ENCODE results near the gene CACNA1F. TPM values are rescaled to one million over a fixed set of nuclear protein-coding genes. Genes with fewer than 3 reads are reported as not detected.

Gene CACNA1F
- total and polyA plus RNA-seq, 8 donors, result 0.06 to 6.1 (median 0.27) TPM; not detected in 2

GRCh38 chrX:49262603-49263002 is 29.5 kb upstream of the CACNA1F start:
- H3K27me3 ChIP-seq, result peaks cover 0 to 12% (median 0%) of the 10 kb centered on the region in 3 donors
- WGBS, 5 donors, result 29 to 80% (median 64%) methylated on average over 1 of the region's 1 CpG
- intact Hi-C loops (cut with DNase I; ENCODE audit: low total_unique reads), result no loop called here

GRCh38 chrX:49260221-49260985 is 27.3 kb upstream of the CACNA1F start:
- TF ChIP-seq POLR2A (IDR thresholded peaks at IDR 0.05) (no peak), EP300 (IDR thresholded peaks at IDR 0.05) (no peak), POLR2AphosphoS5 (IDR thresholded peaks at IDR 0.05) (no peak)
- TF ChIP-seq, protein P1, sequence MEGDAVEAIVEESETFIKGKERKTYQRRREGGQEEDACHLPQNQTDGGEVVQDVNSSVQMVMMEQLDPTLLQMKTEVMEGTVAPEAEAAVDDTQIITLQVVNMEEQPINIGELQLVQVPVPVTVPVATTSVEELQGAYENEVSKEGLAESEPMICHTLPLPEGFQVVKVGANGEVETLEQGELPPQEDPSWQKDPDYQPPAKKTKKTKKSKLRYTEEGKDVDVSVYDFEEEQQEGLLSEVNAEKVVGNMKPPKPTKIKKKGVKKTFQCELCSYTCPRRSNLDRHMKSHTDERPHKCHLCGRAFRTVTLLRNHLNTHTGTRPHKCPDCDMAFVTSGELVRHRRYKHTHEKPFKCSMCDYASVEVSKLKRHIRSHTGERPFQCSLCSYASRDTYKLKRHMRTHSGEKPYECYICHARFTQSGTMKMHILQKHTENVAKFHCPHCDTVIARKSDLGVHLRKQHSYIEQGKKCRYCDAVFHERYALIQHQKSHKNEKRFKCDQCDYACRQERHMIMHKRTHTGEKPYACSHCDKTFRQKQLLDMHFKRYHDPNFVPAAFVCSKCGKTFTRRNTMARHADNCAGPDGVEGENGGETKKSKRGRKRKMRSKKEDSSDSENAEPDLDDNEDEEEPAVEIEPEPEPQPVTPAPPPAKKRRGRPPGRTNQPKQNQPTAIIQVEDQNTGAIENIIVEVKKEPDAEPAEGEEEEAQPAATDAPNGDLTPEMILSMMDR (IDR thresholded peaks at IDR 0.05), result no peak
- intact Hi-C loops (cut with DNase I; ENCODE audit: low total_unique reads), result no loop called here
- no peaks in the 10 kb centered on the region for H3K9me3 ChIP-seq
- no peak for DNase-seq
- H3K4me3 ChIP-seq, result no peak overlapping the region
- 84 to 96% (median 91%) methylated on average over 8 to 17 of the region's 17 CpGs for WGBS, 5 donors
- no peak overlapping the region for H3K27ac ChIP-seq
- no peaks in the 10 kb centered on the region for H3K4me1 ChIP-seq
- peaks cover 0 to 12% (median 0%) of the 10 kb centered on the region in 3 donors for H3K27me3 ChIP-seq
- no peaks in the 10 kb centered on the region for H3K36me3 ChIP-seq

More at GRCh38 chrX:49262603-49263002, 29.5 kb upstream of the CACNA1F start:
- TF ChIP-seq EP300 (IDR thresholded peaks at IDR 0.05) (no peak), POLR2A (IDR thresholded peaks at IDR 0.05) (no peak), POLR2AphosphoS5 (IDR thresholded peaks at IDR 0.05) (no peak)
- TF ChIP-seq, protein P1 (IDR thresholded peaks at IDR 0.05), result no peak
- Histone ChIP-seq H3K4me1 (no peaks in the 10 kb centered on the region), H3K27ac (no peak overlapping the region), H3K4me3 (no peak overlapping the region), H3K9me3 (no peaks in the 10 kb centered on the region), H3K36me3 (no peaks in the 10 kb centered on the region)
- DNase-seq, result no peak

- 70 to 88% (median 80%) methylated on average over 3 to 5 of the region's 5 CpGs for WGBS, 5 donors
- Histone ChIP-seq H3K27me3 (peaks cover 0 to 12% (median 0%) of the 10 kb centered on the region in 3 donors), H3K9me3 (no peaks in the 10 kb centered on the region), H3K36me3 (no peaks in the 10 kb centered on the region), H3K27ac (no peak overlapping the region), H3K4me1 (no peaks in the 10 kb centered on the region), H3K4me3 (no peak overlapping the region)
- intact Hi-C loops (cut with DNase I; ENCODE audit: low total_unique reads), result no loop called here
- no peak for DNase-seq
- TF ChIP-seq POLR2AphosphoS5 (IDR thresholded peaks at IDR 0.05) (no peak), EP300 (IDR thresholded peaks at IDR 0.05) (no peak), POLR2A (IDR thresholded peaks at IDR 0.05) (no peak)
- TF ChIP-seq, protein P1 (IDR thresholded peaks at IDR 0.05), result no peak
Observed at GRCh38 chrX:49258749-49259124, 25.6 kb upstream of the CACNA1F start.

- no peaks in the 10 kb centered on the region for H3K4me1 ChIP-seq
- no peak for DNase-seq
Observed at GRCh38 chrX:49257846-49258748, 25.0 kb upstream of the CACNA1F start.

More at GRCh38 chrX:49257846-49258748, 25.0 kb upstream of the CACNA1F start:
- H3K4me3 ChIP-seq, result no peak overlapping the region
- no peak overlapping the region for H3K27ac ChIP-seq
- peaks cover 0 to 12% (median 0%) of the 10 kb centered on the region in 3 donors for H3K27me3 ChIP-seq
- intact Hi-C loops (cut with DNase I; ENCODE audit: low total_unique reads), result no loop called here
- no peaks in the 10 kb centered on the region for H3K36me3 ChIP-seq
- TF ChIP-seq POLR2A (IDR thresholded peaks at IDR 0.05) (no peak), POLR2AphosphoS5 (IDR thresholded peaks at IDR 0.05) (no peak), EP300 (IDR thresholded peaks at IDR 0.05) (no peak)
- TF ChIP-seq, protein P1 (IDR thresholded peaks at IDR 0.05), result no peak
- 54 to 70% (median 60%) methylated on average over 4 to 20 of the region's 20 CpGs for WGBS, 5 donors
- no peaks in the 10 kb centered on the region for H3K9me3 ChIP-seq

All from stomach (tissue), 9 donors.